D341Med (cell line): ENCODE data around the gene SCAMP1.
"Not testable (repeated sequence)": the region's sequence is repeated elsewhere in the genome, so short reads cannot be mapped to it uniquely, and the experiment has no call there.

ENCODE experiments used
- DNase-seq: peaks from one replicate; pipeline ENCODE4 v3.0.0; 2012; ENCODE audit warnings: low spot score

SCAMP1 gene

DNA sequence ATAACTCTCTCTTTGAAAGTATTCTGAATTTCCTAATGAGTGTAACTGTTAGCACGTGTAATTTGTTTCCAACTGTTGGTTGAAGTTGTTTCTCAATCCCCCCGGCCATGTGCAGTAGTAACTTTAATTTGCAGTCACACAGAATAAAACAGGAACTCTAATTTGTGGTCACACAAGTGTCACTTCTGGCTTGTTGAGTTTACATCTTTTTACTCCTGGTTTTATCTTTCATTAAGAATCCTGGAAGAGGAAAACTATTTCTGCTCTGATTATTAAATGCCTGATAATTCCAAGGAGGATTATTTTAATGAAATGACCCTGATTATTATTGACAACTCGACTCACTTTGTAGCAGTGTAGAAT lies 1.2 kb downstream of the SCAMP1 start:
- no peak for DNase-seq

DNA sequence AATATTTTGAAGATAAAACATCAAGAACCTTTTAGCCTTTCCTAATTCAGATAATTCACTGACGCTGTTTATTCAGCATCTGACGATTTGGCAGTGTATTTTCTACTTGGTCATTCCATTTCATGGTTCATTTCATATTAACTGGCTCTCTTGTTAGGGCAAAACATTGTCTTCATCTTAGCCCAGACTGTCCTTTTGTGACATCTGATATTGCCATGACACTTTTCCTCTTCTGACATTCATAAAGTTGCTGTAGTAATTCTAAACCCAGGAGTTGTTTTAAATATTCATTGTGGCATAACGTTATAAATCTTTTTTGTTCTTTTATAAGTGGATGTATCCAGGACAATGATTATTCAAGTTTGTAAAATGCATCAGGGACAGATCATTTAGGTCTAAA lies 1.8 kb downstream of the SCAMP1 start:
- no peak for DNase-seq

- DNase-seq: no peak
Measured at GRCh38 chr5:78364005-78364404, 3.6 kb downstream of the SCAMP1 start.

- no peak for DNase-seq
Measured at GRCh38 chr5:78367318-78367991, 7.0 kb downstream of the SCAMP1 start.

DNA sequence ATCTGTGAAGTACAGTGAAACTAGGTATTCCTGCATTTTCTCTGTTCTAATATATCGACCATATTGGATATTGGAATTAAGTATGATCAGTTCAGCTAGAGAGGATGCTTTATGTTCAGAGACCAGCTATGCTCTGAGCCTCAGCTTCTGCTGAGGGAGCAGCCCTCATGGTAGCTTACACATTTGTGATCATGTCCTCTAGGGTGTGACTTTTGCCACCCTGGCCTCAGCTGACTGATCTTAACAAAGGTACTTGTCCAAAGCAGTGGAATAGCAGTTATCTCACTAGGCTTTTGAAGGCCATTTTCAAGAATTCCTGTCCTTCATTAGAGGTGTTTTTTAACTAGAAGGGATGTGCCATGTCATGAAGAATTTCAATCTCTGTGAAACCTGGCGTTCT lies 9.3 kb downstream of the SCAMP1 start:
- no peak for DNase-seq

- no peak for DNase-seq
Measured at GRCh38 chr5:78373231-78373630, 12.8 kb downstream of the SCAMP1 start.

GRCh38 chr5:78376315-78376714 lies 15.9 kb downstream of the SCAMP1 start:
- DNase-seq: no peak

DNA sequence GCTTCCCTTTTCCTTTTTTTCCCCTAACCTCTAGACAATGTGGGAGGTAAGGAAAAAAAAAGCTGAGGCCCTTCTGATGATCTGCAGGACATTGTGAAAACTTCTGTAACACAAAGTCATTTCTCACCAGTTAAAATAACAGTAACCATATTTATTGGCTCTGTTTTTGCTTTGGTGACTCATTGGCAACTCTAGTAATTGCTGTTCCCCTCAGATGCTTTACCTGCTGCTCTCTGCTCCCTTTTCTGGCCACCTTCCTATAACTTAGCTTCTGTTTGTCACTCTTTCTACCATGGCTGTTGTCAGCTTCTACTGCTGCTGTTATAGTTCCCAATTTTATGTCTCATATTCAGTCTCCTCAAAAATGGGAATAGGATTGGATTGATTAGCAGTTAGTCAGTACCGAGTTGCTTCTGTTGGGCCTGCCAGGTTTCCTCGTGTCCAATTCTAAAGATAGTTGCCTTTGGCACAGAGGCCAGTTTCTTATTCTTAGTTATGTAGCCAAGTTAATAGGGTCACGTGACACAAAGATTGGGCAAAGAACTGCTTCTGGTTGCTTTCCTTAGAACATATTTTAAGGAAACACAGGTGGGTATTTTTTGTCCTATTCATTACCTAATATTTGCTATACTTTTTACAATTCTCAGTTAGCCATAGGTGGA lies 16.8 kb downstream of the SCAMP1 start:
- DNase-seq: no peak

DNA sequence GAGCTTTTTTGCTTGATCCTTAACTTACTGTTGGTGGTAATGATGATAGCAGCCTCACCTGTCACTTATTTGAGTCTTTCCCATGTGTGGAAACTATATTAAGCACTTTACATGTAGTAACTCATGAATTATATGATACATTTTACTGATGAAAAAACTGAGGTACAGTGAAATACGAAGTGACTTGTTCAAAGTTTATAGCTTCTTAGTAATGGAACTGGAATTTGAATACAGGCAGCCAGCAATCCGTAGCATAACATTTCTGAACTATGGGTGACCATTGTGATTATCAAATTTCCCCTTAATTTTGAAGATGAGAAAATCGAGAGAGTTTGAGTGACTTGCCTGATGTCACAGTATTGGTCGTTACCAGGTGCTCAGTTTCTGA lies 17.3 kb downstream of the SCAMP1 start:
- no peak for DNase-seq

- no peak for DNase-seq
Measured at GRCh38 chr5:78387468-78388153, 27.2 kb downstream of the SCAMP1 start.

DNA sequence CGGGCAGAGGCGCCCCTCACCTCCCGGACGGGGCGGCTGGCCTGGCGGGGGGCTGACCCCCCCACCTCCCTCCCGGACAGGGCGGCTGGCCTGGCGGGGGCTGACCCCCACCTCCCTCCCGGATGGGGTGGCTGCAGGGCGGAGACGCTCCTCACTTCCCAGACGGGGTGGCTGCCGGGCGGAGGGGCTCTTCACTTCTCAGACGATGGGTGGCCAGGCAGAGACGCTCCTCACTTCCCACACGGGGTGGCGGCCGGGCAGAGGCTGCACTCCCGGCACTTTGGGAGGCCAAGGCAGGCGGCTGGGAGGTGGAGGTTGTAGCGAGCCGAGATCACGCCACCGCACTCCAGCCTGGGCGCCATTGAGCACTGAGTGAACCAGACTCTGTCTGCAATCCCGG lies 30.9 kb downstream of the SCAMP1 start:
- DNase-seq: not testable (repeated sequence)

GRCh38 chr5:78397831-78398230 lies 37.4 kb downstream of the SCAMP1 start:
- DNase-seq: no peak

DNA sequence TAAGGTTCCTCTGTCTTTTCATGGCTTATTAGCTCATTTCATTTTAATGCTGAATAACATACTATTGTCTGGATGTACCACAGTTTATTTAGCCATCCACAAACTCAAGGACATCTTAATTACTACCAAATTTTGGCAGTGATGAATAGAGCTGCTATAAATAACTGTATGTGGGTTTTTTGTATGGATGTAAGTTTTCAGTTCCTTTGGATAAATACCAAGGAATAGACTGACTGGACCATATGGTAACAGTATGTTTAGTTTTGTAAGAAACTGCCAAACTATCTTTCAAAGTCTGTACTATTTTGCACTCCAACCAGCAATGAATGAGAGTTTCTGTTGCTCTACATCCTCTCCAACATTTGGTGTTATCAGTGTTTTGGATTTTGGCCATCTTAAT lies 38.7 kb downstream of the SCAMP1 start:
- no peak for DNase-seq

- DNase-seq: no peak
Measured at GRCh38 chr5:78404682-78405293, 44.4 kb downstream of the SCAMP1 start.

DNA sequence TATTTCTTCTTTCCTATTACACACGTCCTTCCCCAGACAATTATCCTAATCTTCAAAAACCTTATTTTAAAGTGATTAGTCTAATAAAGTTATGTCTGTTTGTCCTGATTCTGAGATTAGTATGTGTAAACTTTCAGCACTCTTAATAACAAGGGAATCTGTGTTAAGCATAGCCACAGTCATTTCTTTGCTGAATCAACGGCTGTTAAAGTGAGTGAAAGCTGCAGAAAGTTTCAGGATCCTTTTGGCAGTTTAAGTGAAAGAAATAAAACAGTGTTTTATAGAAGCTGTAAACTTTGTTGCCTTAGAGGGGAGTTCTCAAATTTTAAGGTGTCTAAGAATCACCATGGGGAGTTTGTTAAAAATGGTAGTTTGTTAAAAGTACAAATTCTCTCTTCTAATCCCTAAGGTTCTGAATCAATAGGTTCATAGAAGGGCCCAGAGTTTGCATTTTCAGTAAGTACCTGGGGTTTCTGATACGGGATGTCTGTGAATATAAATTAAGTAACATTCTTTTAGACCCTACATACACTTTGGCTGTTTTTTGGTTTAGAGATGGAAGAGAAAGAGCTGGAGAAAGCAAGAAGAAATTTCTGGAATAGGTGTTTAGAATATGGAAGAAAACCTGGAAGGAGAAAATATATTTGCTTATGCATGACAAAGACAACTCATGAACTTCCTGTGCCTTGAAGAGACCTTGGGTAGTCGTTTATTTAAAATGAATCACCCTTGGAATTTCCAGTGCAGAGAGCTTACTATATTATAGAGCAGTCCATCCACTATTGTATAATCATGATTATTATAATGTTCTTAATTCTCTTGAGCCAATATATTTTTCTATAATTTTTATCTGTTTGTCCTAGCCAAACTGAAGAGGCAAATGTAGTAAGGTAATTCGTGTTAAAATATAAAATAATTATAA lies 45.7 kb downstream of the SCAMP1 start:
- DNase-seq: no peak

- no peak for DNase-seq
Measured at GRCh38 chr5:78407458-78407857, 47.0 kb downstream of the SCAMP1 start.

- no peak for DNase-seq
Measured at GRCh38 chr5:78411586-78411985, 51.2 kb downstream of the SCAMP1 start.

GRCh38 chr5:78416677-78417425 lies 56.4 kb downstream of the SCAMP1 start:
- no peak for DNase-seq

GRCh38 chr5:78419396-78419795 lies 59.0 kb downstream of the SCAMP1 start:
- DNase-seq: no peak

GRCh38 chr5:78420548-78420947 lies 60.1 kb downstream of the SCAMP1 start:
- no peak for DNase-seq

GRCh38 chr5:78424665-78425064 lies 64.2 kb downstream of the SCAMP1 start:
- DNase-seq: no peak
